ENCODE data around the gene ARVCF. TPM values are rescaled to one million over a fixed set of nuclear protein-coding genes. Genes with fewer than 3 reads are reported as not detected.

The ARVCF gene
- total and polyA plus RNA-seq, 4 donors, result 15.4 to 102 (median 62.1) TPM

DNA sequence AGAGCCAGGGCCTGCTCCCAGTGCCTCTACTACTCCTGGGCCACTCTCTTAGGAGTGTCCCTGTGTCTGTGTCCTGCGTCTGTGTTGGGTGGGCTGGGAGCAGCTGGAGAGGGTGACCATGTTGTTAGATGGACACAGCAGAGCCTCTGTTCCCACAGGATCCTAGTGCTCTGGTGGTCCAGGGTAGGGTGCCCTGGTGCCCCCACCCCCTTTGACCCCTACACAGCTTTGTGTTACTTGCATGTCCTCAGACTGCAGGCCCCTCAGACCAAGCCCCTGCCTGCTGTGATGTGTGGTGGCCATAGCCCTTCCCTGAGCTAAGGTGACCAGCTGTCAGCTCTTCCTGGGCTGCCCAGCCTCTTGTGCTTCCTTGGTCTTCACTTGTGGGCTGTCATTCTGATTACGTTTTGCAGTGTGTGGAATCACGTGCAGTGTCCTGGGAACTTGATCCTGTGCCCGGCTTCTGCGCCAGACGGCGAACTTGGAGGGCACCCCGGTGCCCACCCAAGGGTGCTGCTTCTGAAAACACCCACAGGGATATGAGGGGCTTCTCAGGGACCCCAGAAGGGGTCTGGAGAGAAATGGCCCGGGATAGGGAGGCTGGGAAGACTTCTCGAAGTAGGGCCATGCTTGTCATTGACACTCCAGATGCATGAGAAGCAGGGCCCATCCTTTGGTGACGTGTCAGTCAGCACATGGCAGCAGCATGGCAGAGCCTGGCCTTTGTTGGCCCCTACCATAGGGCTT is 5.8 kb upstream of the ARVCF start:
- Histone ChIP-seq H3K4me1 (ENCODE audit: control insufficient read depth in 1 of 2, insufficient read depth in 2 of 2, low read length in 2 of 2) (no peaks in the 10 kb centered on the region), H3K27me3 (ENCODE audit: control insufficient read depth in 1 of 2, insufficient read depth in 2 of 2, low read length in 1 of 2) (no peaks in the 10 kb centered on the region), H3K4me3 (ENCODE audit: low read length in 2 of 2) (no peak overlapping the region), H3K36me3 (ENCODE audit: control insufficient read depth in 1 of 2, insufficient read depth in 2 of 2, low read length in 1 of 2) (no peaks in the 10 kb centered on the region), H3K9me3 (ENCODE audit: control insufficient read depth, low read length) (no peaks in the 10 kb centered on the region), H3K27ac (ENCODE audit: low read depth in 1 of 2, low read length in 2 of 2) (peak overlapping the region in 1 of 2 donors; percentile 82)
- ATAC-seq (ENCODE audit: low FRiP score) (no peak), DNase-seq (no peak)
- intact Hi-C loops (cut with DNase I), result no loop called here
- 83 to 85% methylated on average over 11 of the region's 11 CpGs for WGBS, 2 donors

DNA sequence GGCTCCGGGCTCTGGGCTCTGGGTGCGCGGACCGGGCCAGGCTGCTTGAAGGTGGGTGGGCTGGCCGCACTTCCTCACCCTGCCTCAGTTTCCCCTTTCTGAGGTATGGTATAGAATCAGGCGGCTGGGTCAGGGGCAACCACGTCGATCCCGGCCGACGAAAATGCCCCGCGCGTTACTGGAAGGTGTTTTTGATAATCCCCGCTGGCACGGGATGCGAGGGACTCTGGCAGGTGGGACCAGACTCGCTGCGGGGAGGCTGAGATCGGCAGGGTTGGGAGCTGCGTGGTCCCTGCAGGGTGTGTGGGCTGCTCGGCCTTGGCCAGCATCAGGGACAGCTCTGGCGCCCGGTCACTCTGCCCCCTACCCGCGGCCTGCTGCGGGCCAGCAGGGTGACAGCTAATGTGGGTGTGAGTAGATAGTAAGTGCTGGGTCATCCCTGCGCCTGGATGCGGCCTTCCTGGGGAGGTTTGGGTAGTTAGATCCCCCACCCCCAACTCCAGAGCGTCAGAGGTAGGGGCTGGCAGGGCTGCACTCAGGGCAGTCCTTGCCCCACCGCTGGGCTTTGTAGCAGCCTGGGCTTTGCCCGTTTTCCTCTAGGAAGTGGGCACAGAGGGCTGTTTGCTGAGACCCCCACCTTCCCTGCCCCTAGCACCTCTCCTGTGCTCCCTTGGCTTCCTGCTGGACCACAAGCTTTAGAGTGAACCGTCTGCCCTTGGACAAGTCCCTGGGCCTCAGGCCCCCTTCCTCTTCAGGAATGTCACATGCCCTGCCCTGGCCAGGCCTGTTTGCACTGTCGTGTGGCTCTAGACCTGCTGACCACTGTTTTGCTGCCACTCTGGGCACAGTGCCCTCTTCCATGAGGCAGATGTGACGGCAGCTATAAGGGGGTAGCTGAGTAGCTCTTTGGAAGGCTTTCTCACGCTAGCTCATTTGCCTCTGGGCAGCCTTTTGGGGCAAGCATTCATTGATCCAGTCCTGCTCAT is 4.9 kb upstream of the ARVCF start:
- no peaks in the 10 kb centered on the region for H3K27me3 ChIP-seq (ENCODE audit: control insufficient read depth in 1 of 2, insufficient read depth in 2 of 2, low read length in 1 of 2)
- H3K36me3 ChIP-seq (ENCODE audit: control insufficient read depth in 1 of 2, insufficient read depth in 2 of 2, low read length in 1 of 2), result no peaks in the 10 kb centered on the region
- H3K27ac ChIP-seq (ENCODE audit: low read depth in 1 of 2, low read length in 2 of 2), result peak overlapping the region in 1 of 2 donors; percentile 82
- WGBS, 2 donors, result 0 to 1% methylated on average over 36 of the region's 36 CpGs
- H3K9me3 ChIP-seq (ENCODE audit: control insufficient read depth, low read length), result no peaks in the 10 kb centered on the region
- intact Hi-C loops (cut with DNase I), result loop anchor here in 1 of 2 donors (2.0 kb wide), 1 partner anchor 59 kb away; the partner anchor contains the start of gene DGCR8
- H3K4me1 ChIP-seq (ENCODE audit: control insufficient read depth in 1 of 2, insufficient read depth in 2 of 2, low read length in 2 of 2), result no peaks in the 10 kb centered on the region
- peak; percentile 50 for ATAC-seq (ENCODE audit: low FRiP score)
- peak overlapping the region; percentile 76 to 91 for H3K4me3 ChIP-seq (ENCODE audit: low read length in 2 of 2)
- DNase-seq, result peak; percentile 85 to 91

DNA sequence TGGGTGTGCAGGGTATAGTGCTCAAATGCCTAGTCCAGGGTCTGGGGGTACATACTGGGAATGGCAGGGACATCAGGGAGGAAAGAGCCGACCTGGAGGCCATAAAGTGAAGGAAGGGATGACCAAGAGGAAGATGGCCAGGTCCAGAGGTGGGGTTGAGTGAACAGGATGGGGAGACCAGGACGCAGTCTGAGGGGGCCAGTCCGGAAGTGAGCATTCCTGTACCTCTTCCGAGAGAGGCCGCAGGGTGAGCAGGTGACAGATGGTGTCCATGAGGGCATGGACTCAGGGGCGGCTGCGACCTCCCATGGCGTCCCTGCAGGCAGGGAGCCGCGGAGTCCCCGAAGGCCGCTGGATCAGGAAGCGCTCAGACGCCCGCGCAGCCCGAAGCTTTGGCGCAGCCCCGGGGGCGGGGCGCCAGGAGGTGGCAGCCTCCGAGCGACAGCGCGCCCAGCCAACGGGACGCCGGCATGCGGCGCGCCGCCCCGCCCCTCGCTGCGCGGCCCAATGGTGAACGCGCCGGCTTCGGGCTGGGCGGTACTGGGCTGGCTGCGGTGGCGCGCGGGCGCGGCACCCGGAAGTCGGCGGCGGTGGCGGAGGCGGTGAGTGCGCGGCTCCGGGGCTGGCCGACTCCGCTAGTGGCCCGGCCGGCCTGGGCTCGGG is 4.0 kb upstream of the ARVCF start, which contains the start of gene TANGO2:
Gene TANGO2, plus strand, starts transcription at position 578 of the 663 bp plus-strand sequence. CDS start 15,689 bp downstream, outside the sequence.
- H3K4me1 ChIP-seq (ENCODE audit: control insufficient read depth in 1 of 2, insufficient read depth in 2 of 2, low read length in 2 of 2), result no peaks in the 10 kb centered on the region
- peak within 1 kb of the TSS in 1 of 2 donors; percentile 82 for H3K27ac ChIP-seq (ENCODE audit: low read depth in 1 of 2, low read length in 2 of 2)
- peak within 1 kb of the TSS; percentile 76 to 91 for H3K4me3 ChIP-seq (ENCODE audit: low read length in 2 of 2)
- no peaks in the 10 kb centered on the region for H3K27me3 ChIP-seq (ENCODE audit: control insufficient read depth in 1 of 2, insufficient read depth in 2 of 2, low read length in 1 of 2)
- H3K9me3 ChIP-seq (ENCODE audit: control insufficient read depth, low read length), result no peaks in the 10 kb centered on the region
- intact Hi-C loops (cut with DNase I), result loop anchor here in 1 of 2 donors (2.0 kb wide), 1 partner anchor 60 kb away; the partner anchor contains the start of gene DGCR8
- H3K36me3 ChIP-seq (ENCODE audit: control insufficient read depth in 1 of 2, insufficient read depth in 2 of 2, low read length in 1 of 2), result no peaks in the 10 kb centered on the region
- peak; percentile 94 to 97 for DNase-seq
- 1% methylated on average over 26 to 61 of the region's 61 CpGs for WGBS, 2 donors
- peak; percentile 92 for ATAC-seq (ENCODE audit: low FRiP score)

DNA sequence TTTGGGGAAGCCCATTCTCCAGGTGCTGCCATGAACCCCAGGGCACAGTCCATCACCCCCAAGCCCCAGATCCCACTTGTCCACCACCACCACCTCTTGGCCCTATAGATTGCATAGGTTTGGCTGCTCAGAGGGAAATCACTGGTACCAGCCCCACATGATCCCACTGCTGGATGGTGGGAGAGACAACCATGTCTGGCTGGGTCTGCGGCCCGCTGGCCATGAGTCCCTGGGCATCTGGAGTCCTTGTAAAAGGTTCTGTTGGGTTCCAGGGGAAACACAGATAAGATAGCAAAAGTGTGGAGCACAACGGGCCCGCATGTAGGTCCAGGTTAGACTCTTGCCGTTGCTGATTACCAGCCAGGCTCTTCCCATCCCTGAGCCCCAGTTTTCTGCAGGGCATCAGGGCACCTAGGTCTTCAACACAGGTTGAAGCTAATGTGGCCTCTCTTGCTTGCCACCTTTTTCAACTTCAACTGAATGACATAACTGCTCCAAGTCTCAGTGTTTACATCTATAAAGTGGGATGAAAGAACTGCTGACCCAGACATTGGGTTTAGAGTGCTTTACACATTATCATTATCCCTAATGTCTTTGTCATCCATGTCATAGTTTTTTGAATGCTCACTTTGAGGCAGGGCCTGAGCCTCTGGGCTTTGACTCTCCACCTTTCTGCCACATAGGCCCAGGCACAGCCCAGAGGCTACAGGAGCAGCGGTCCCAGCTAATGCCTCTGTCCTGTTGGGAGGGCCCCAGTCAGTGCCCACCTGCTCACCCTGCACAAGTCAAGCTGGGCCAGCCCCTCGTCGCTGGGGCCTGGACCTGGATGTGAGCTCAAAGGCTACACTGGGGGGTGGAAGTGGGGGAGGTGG is 3.3 kb upstream of the ARVCF start:
- Histone ChIP-seq H3K27ac (ENCODE audit: low read depth in 1 of 2, low read length in 2 of 2) (no peak overlapping the region), H3K9me3 (ENCODE audit: control insufficient read depth, low read length) (no peaks in the 10 kb centered on the region), H3K27me3 (ENCODE audit: control insufficient read depth in 1 of 2, insufficient read depth in 2 of 2, low read length in 1 of 2) (no peaks in the 10 kb centered on the region), H3K4me3 (ENCODE audit: low read length in 2 of 2) (no peak overlapping the region), H3K4me1 (ENCODE audit: control insufficient read depth in 1 of 2, insufficient read depth in 2 of 2, low read length in 2 of 2) (no peaks in the 10 kb centered on the region), H3K36me3 (ENCODE audit: control insufficient read depth in 1 of 2, insufficient read depth in 2 of 2, low read length in 1 of 2) (no peaks in the 10 kb centered on the region)
- 79 to 80% methylated on average over 8 of the region's 8 CpGs for WGBS, 2 donors
- no peak for ATAC-seq (ENCODE audit: low FRiP score)
- intact Hi-C loops (cut with DNase I), result loop anchor here in 1 of 2 donors (2.0 kb wide), 1 partner anchor 61 kb away; the partner anchor contains the start of gene DGCR8
- DNase-seq, result peak in 1 of 2 donors; percentile 50

DNA sequence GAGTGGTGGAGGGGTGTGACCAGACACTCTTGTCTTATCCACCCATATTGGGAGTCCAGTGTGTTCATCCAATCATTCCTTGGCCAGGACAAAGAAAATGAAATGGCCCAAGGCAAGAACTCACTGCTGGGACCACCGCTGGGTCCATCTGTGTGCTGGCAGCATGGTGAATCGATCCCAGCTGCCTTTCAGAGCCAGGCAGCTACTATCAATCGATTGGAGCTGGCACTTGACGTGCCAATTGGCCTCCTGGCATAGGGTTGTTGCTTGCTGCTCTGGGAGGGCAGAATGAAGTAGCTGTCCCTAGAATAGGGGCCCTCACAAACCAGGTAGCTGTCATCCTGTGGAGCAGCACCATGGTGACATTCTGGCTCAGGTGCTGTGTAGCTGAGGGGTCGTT is 1.4 kb upstream of the ARVCF start:
- Histone ChIP-seq H3K27ac (ENCODE audit: low read depth in 1 of 2, low read length in 2 of 2) (no peak overlapping the region), H3K9me3 (ENCODE audit: control insufficient read depth, low read length) (no peaks in the 10 kb centered on the region), H3K36me3 (ENCODE audit: control insufficient read depth in 1 of 2, insufficient read depth in 2 of 2, low read length in 1 of 2) (no peaks in the 10 kb centered on the region), H3K4me1 (ENCODE audit: control insufficient read depth in 1 of 2, insufficient read depth in 2 of 2, low read length in 2 of 2) (no peaks in the 10 kb centered on the region), H3K4me3 (ENCODE audit: low read length in 2 of 2) (no peak overlapping the region), H3K27me3 (ENCODE audit: control insufficient read depth in 1 of 2, insufficient read depth in 2 of 2, low read length in 1 of 2) (no peaks in the 10 kb centered on the region)
- DNase-seq (no peak), ATAC-seq (ENCODE audit: low FRiP score) (no peak)
- WGBS, 2 donors, result 90 to 93% methylated on average over 5 of the region's 5 CpGs
- intact Hi-C loops (cut with DNase I), result no loop called here

DNA sequence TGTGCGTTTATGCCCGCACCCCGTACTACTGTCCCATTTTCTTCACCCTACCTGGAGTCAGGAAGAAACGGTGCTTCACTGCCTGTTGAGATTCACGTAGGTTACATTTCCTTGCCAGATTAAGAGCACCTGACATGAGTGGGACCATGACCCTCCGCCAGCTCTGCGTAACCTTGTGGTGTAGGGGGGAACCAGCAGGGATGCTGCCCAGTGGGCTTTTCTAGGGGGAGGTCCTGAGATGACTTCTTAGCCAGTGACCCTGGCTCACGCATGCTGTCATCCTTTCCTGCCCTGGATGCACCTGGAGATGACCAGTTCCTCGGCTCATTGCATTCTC is 967 bp upstream of the ARVCF start:
- 77 to 80% methylated on average over 9 of the region's 9 CpGs for WGBS, 2 donors
- Histone ChIP-seq H3K36me3 (ENCODE audit: control insufficient read depth in 1 of 2, insufficient read depth in 2 of 2, low read length in 1 of 2) (no peaks in the 10 kb centered on the region), H3K4me3 (ENCODE audit: low read length in 2 of 2) (no peak overlapping the region), H3K9me3 (ENCODE audit: control insufficient read depth, low read length) (no peaks in the 10 kb centered on the region), H3K27me3 (ENCODE audit: control insufficient read depth in 1 of 2, insufficient read depth in 2 of 2, low read length in 1 of 2) (no peaks in the 10 kb centered on the region), H3K4me1 (ENCODE audit: control insufficient read depth in 1 of 2, insufficient read depth in 2 of 2, low read length in 2 of 2) (no peaks in the 10 kb centered on the region), H3K27ac (ENCODE audit: low read depth in 1 of 2, low read length in 2 of 2) (no peak overlapping the region)
- no peak for ATAC-seq (ENCODE audit: low FRiP score)
- intact Hi-C loops (cut with DNase I), result no loop called here
- DNase-seq, result no peak

DNA sequence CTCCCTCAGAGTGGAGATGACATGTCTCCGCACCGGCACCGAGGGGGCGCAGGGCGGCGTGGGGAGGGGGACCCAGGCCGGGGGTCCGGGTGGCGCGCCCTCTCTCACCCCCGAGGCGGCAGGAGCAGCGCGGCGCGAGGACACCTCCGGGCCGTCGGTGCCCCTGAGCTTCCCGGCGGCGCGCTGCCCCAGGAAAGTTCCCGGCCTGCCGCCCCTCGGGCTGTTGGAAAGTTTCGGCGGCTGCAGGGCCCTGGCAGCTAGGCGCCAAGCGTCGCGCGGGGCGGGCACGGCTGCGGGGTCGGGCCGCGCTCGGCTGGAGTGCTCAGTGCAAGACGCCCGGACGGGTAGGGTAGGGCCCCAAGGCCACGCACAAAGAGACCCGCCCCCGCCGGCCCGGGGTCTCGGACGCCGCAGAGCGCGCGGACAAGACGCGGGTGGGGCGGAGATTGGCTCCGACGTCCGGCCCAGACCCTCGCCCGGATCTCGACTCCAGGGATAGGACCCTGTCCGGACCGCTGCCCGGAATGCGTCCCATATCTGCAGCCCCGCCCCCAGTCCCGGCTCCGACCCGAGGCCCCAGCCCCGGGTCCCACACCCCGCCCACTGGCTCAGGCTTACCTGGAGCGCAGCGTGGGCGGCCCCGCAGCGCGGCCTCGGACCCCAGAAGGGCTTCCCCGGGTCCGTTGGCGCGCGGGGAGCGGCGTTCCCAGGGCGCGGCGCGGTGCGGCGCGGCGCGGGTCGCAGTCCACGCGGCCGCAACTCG is 471 bp downstream of the ARVCF start:
- ATAC-seq (ENCODE audit: low FRiP score) (no peak), DNase-seq (peak in 1 of 2 donors; percentile 65)
- no peak overlapping the region for H3K27ac ChIP-seq (ENCODE audit: low read depth in 1 of 2, low read length in 2 of 2)
- H3K4me3 ChIP-seq (ENCODE audit: low read length in 2 of 2), result peak overlapping the region; percentile 65 to 72
- H3K36me3 ChIP-seq (ENCODE audit: control insufficient read depth in 1 of 2, insufficient read depth in 2 of 2, low read length in 1 of 2), result no peaks in the 10 kb centered on the region
- intact Hi-C loops (cut with DNase I), result no loop called here
- no peaks in the 10 kb centered on the region for H3K9me3 ChIP-seq (ENCODE audit: control insufficient read depth, low read length)
- H3K27me3 ChIP-seq (ENCODE audit: control insufficient read depth in 1 of 2, insufficient read depth in 2 of 2, low read length in 1 of 2), result no peaks in the 10 kb centered on the region
- no peaks in the 10 kb centered on the region for H3K4me1 ChIP-seq (ENCODE audit: control insufficient read depth in 1 of 2, insufficient read depth in 2 of 2, low read length in 2 of 2)
- 1 to 2% methylated on average over 83 to 101 of the region's 101 CpGs for WGBS, 2 donors
